Measurements from ENCODE around the gene TSHZ3.
A peak's percentile ranks its signal among the peaks of the same experiment; 100 is the strongest.

The TSHZ3 gene, protein sequence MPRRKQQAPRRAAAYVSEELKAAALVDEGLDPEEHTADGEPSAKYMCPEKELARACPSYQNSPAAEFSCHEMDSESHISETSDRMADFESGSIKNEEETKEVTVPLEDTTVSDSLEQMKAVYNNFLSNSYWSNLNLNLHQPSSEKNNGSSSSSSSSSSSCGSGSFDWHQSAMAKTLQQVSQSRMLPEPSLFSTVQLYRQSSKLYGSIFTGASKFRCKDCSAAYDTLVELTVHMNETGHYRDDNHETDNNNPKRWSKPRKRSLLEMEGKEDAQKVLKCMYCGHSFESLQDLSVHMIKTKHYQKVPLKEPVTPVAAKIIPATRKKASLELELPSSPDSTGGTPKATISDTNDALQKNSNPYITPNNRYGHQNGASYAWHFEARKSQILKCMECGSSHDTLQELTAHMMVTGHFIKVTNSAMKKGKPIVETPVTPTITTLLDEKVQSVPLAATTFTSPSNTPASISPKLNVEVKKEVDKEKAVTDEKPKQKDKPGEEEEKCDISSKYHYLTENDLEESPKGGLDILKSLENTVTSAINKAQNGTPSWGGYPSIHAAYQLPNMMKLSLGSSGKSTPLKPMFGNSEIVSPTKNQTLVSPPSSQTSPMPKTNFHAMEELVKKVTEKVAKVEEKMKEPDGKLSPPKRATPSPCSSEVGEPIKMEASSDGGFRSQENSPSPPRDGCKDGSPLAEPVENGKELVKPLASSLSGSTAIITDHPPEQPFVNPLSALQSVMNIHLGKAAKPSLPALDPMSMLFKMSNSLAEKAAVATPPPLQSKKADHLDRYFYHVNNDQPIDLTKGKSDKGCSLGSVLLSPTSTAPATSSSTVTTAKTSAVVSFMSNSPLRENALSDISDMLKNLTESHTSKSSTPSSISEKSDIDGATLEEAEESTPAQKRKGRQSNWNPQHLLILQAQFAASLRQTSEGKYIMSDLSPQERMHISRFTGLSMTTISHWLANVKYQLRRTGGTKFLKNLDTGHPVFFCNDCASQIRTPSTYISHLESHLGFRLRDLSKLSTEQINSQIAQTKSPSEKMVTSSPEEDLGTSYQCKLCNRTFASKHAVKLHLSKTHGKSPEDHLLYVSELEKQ

DNA sequence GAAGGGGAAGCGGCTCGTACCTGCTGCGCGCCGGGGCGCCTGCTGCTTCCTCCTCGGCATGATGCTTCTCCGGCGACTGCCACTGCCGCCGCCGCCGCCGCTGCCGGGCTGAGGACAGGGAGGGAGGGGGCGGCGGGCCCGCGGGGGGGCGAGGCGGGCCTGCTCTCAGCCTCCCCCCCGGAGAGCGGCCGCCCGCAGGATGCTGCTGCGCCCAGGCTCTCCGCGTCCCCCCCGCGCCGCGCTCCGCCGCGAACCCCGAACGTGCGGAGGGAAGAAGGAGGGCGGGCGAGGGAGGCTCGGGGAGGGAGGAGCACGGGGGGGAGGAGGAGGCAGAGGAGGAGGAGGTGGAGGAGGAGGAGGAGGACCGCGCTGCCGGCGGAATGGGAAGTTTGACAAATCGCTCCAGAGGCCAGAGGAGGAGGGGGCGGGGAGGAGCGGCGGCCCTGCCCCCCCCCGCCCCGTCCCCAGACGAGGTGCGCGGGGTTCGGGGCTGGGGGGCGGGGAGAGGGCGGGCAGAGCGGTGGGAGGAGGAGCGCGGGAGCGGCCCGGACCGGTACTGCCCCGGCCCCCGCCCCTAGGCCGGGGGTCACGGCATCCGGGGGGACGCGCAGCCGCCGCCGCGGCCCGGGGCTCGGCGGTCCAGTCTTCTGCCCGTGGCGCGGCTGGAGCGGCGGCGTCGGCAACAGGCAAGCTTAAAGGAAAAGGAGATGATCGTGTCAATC is at the start of gene TSHZ3:
Gene TSHZ3 (minus strand): TSS at position 277 of the 722 bp plus-strand sequence. CDS start 217 bp downstream, at position 60.
- DNase-seq (ENCODE audit: low read depth, low spot score) = no peak

DNA sequence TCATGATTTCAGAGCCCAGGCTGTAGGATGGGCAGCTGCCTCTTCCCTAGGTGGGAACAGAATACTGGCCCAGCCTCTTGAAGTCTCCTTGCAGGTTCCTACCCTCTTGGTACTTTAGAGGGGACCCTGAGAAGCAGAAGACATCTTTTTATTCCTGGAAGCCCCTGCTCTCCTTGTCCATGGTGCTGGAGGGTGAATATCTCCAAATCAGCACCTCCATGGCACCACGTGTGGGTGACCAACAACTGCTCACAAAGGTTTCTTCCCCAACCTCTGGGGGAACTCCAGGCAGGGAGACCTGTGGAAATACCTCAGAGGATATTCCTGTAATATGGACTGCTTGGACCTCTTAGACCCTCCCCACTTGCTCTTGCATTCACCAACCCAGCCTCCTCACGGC is 48.1 kb upstream of the TSHZ3 start:
- DNase-seq (ENCODE audit: low read depth, low spot score) = no peak

DNA sequence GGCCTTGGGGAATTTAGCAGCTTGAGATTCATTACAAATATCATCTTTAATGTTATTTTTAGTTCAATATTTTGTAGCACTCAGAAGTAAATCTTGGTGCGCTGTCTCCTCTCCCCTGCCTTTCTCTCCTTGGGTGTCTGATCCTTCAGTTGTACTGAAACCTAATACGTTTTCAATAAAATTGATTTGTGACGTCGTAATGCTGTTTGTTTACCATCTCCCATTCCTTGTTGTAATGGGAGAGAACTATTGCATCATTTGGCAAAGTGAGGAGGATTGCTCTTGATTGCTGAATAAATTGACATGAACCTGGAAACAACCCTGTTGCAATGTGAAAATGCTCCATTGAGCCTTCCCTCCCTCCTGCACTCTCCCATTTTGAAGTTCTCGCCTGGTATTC is 43.2 kb upstream of the TSHZ3 start:
- no peak for DNase-seq (ENCODE audit: low read depth, low spot score)

DNA sequence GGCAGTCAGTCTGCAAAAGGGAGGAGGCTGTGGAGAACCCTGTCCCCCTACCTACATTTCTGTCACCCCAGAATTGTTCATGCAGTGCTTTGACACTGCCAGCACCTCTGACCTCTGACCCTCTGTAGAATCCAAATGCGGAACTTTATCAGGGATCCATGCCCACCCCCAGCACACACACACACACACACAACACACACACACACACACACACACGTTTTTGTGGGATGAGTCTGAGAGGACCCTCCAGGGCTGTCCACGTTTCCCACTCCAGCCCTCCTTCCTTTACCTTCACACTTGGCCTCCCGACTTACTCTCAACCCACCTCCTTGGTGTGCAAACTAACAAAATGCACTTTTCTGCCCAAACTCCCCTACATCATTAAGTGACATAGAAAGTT is 42.3 kb upstream of the TSHZ3 start:
- DNase-seq (ENCODE audit: low read depth, low spot score) = no peak

DNA sequence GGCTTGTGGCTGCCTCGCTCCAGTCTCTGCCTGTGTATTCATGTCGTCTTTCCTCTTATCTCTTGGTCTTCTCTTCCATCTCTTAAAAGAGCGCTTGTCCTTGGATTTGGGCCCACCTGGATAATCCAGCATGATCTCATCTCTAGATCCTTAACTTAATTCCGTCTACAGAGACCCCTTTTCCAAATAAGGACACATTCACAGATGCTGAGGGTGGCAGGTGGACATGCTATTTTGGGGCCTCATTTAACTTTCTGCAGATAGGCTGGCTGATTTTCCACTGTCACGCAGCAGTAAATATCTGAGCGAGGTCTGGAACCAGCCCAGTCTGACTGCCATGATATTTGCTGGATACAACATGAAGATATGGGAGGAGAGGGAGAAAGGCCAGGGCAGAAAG is 41.5 kb upstream of the TSHZ3 start:
- DNase-seq (ENCODE audit: low read depth, low spot score) = no peak

DNA sequence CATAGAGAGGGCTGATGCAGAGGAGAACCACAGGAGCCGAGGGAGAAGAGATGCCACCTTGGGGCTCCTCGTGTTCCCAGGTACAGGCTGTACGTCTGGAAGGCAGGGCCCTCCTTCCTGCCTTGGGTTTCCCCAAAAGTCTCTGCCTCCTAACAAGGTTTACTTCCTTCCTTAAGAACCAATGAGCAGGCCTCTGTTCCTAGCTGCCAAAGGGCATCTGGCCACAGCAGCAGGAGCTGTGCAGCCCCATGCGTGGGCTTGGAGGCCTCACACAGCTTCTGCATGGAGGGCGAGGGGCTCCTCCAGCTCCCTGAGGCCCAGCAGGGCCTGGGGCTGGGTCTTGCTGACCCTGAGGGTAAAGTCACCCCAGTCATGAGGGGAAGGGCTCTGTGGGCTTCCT is 40.6 kb upstream of the TSHZ3 start:
- DNase-seq (ENCODE audit: low read depth, low spot score) = no peak

DNA sequence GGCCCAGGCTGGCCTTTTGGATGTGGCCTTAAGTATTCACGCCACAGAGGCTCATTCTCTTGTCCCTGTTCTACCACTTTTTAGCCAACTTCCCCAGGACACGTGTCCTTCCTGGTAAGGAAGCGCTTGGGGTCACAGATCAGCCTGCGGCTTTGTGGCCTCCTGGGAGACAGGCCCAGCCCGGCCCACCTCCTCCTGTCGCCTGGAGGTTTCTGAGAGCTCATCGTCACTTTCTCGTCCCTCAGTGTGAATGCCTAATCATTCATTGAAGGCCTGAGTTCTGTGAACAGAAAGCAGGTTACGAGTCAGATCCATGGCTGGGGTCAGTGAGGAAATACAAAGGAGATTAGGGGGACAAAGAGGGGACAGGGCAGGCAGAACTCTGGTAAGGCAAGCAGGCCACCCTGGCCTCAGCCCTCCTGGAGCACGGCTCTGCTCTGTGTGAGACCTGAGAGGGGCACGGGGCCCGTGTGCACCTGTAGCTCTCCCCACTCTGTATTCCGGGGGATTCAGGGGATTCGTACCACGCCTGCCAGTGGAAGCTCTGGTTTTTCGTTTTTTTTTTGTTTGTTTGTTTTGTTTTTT is 38.6 kb upstream of the TSHZ3 start:
- DNase-seq (ENCODE audit: low read depth, low spot score) = no peak

DNA sequence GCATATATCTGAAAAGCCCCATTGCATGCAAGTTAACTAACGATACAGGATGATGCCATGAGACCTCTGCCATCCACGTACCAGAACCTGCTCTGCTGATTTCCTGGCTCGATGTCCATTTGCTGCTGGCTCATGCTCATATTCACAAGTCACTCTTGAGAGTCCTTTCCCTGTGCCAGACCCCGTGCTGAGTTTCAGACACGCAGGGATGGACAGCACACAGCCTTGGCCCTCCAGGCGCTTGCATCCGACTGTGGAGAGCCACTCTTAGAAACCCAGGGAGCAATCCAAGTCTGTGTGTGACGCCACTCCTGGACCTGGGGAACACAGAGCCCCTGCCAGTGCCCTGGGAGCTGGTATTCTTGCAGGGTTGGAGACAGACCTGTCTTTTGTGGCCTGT is 37.6 kb upstream of the TSHZ3 start:
- no peak for DNase-seq (ENCODE audit: low read depth, low spot score)

DNA sequence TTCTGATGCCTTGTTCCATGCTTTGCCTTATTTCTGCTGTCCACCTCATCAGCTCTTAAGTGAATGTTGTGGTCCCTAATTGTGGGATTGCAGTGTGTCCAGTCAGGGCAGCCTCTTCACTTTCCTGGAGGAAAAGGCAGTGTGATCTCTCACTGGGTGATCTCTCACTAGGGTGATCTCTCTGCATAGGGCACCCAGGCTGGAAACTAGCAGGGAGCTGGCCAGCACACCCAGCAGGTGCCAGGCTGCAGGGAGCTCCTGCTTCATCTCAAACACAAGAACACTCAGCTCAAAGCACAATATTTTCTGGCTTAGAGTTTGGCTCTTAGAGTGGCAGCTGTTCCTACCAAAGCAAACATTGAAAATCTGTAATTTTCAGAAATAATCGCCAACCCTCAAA is 36.5 kb upstream of the TSHZ3 start:
- DNase-seq (ENCODE audit: low read depth, low spot score) = no peak

DNA sequence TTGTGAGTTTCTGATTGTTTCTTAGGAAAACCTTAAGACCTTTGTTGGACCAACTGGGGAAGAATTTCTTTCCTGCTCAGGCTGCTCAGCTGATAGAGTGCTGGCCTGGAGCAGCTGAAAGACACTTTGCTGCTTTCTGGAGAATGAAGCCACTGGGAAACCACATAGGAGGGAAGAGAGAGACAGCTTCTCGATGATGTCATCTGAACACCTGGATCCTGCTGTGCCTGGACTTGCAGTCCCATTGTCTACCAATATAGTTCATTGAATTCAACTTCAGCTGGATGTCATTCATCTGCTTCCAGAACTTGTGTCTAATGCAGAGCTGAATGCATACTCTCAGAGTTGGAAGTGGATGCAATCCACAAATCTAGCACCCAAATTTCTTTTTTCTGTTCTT is 34.3 kb upstream of the TSHZ3 start:
- no peak for DNase-seq (ENCODE audit: low read depth, low spot score)

DNA sequence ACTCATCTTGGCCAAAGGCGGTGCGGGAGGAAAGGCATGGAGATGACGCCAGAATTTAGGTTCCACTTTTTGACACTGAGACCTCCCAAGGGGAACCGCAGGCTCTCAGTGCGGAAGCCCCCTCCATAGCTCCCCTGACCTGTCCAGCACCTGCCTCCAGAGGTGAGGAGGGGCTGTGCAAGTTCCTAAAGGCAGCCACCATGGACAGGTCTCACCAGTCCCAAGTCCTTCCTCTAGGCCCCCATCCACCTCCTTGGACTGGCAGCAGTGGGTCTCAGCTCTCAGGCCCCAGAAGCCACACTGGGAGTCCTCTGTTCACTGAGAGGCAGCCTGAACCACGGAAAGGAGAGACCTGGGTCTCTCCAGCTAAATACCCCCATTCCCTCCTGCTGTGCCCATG is 31.6 kb upstream of the TSHZ3 start:
- no peak for DNase-seq (ENCODE audit: low read depth, low spot score)

DNA sequence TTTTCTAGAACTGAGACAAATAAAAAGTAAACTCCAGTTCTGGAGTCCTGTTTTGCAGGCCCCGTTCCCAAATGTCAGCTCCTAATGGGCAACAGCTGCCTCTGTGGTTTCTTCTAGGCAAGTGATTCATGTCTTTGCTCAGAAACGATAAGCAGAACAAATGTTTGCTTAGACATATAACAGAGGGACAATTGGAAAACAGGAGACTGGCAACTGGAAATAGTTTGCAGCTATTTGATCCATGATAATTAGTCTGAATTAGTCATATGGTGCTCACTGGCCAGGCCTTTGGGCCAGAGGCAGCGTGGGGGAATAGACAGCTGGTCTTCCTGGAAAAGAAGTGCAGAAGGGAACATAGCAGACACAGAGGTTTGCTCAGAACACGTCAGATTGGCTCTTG is 29.2 kb upstream of the TSHZ3 start:
- DNase-seq (ENCODE audit: low read depth, low spot score) = no peak

DNA sequence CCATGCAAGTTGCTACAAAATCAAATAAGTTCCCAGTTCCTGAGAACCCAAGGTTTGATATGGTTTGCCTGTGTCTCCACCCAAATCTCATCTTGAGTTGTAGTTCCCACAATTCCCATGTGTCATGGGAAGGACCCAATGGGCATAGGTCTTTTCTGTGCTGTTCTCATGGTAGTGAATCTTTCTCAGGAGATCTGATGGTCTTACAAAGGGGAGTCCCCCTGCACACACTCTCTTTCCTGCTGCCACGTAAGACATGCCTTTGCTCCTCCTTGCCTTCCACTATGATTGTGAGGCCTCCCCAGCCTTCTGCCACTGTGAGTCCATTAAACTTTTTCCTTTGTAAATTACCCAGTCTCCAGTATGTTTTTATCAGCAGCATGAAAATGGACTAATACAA is 28.5 kb upstream of the TSHZ3 start:
- no peak for DNase-seq (ENCODE audit: low read depth, low spot score)

DNA sequence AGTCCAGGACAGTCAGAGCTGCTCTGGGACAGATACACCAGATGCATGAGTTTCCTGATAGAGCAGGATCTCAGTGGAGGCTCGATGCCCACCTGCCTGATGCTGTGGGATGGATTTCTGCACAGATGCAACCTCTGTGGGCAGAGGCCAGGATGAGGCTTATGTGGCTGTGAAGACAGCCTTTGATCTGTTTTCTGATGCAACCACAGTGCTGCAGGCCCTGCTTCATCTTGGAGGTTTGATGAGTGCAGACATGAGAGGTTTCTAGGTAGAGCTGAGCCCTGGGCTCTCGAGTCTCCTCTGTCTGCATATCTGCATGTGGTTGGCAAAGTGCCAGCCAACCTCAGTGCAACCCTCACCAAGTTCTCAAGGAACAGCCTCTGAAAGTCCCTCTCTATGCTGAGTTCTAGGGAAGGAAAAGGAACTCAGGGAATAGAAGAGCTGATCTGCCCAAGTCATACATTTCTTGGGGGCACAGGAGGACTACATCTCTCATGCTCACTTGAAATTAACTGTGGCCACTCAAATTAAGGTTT is 23.1 kb upstream of the TSHZ3 start:
- DNase-seq (ENCODE audit: low read depth, low spot score) = no peak

DNA sequence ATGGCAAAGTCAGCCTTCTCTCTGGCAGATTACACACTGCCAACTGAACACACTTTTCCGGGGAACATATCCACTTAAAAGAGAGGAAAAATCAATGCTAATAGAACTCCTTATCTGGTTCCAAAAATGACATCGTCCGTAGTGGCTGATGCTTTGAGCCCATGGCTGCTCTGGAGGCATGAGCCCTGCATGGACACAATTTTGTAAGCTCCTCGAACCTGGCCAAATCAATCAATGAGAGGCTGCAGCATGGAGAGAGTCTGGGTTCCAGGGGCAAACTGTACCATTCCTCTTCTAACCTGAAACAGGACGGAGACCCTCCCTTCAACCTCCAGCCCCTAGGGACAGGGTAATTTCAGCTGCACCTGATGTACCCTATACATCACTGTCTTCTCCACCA is 21.0 kb upstream of the TSHZ3 start:
- DNase-seq (ENCODE audit: low read depth, low spot score) = no peak

DNA sequence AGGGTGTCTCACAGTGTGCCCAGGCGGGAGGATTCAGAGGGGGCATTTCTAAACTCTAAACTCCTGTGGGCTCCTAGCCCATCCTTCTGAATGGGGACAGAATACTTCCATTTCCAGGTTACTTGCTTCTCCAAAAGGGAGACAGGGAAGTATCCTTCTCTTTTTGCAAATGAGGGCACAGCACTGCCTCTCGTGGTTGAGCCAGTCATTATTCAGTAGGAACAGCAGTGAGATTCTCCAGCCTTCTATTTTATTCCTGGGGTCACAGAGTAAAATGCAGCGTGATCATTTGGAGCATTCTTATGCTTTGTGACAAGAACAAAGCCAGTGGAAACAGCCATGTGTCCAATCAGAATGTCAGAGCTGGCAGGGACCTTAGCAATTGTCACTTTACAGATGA is 15.7 kb upstream of the TSHZ3 start:
- no peak for DNase-seq (ENCODE audit: low read depth, low spot score)

DNA sequence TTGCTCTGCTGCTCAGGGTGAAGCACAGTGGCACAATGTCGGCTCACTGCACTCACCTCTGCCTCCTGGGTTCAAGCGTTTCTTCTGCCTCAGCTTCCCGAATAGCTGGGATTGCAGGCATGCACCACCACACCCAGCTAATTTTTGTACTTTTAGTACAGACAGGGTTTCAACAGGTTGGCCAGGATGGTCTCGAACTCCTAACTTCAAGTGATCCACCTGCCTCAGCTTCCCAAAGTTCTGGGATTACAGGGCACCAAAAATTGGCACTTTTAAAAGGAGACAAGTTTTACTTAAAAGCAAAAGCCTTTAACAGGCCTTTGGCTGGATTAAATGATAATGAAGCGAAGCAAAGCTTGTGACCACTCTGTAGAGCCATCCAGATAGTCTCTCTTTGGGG is 12.5 kb upstream of the TSHZ3 start:
- no peak for DNase-seq (ENCODE audit: low read depth, low spot score)

DNA sequence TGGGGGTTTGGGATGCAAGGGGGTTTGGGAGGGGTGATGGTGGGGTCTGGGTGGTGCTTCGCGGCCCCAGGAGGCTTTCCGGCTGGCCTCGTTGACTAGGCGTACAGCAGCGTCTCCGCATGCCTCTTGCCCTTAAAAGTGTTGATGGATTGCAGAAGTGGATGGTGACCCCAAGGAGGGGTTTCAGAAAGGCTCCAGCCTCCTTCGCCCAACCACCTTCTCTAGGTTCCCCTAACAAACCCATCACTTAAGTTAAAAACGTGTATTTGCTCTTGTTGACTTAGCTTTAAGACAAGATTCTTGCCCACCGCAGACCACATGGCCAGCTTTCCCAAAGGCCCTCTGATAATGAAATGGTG is 8.1 kb upstream of the TSHZ3 start:
- no peak for DNase-seq (ENCODE audit: low read depth, low spot score)

DNA sequence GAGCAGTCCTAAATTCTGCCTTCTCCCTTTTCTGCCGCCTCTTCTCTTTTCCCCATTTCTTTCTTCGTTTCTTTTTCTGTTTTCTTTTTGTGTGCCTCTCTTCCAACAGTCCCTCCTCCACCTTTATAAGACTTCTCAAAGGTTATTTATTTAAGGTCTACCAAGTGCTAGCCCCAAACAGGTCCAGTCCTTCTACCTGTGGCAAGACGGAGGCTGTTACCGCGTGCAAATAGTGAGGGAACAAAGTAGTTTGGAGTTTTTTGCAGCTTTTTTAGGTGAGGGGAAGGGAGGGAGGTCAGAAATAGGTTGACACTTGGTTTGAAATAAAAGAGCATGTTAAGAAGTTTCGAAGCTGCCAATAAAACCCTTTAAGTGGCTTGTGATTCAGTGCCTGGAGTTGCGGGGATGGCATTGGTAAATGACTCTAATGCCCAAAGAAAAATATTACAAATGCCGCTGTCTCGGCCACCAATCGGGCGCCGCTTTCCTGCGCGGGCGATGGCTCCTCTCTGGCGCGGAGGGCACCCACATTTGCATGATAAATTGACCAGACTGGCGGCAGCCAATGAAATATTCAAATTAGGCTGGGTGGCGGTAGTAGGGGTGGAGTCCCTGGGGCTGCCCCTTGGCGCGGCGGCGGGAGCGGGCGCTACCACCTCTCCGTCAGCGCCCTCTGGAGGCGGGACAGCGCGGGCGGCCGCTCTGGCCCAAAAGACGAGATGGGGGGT is 7.5 kb upstream of the TSHZ3 start:
- peak; percentile 19 for DNase-seq (ENCODE audit: low read depth, low spot score)

DNA sequence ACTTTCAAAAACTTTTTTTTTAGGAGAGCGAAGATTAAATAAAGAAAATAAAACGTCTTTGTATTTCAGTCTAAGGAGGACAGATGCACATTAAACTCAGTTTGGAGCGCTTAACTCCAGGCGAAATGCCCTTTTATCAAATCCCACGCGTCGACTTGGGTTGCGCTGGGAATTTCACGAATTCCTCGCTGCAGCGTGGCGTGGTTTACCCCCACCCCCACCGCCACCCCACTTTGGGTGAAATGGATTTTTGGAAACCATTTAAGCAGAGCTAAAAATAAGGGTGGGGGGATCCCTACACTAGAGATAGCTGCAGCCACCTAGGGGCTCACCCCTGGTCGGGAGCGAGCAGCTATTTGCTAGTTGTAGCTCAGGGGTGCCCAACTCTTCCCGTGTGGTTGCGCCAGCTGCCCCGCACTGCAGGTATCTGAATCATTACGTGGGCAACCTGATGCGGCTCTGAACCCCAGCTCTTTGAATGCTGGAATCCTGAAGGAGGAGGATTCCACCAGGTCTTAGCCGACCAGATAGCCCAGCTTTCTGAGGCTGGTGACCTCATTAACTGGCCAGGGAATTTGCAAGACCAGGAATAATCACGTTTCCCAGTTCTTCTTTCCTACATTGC is 6.5 kb upstream of the TSHZ3 start:
- no peak for DNase-seq (ENCODE audit: low read depth, low spot score)
